HEK293 (cell line): ENCODE data around the gene RBMS1.

Experiments
- CTCF ChIA-PET: fragments of 350-600 bp; formaldehyde crosslinking; extraction: SDS; loops from one replicate; lab custom pipeline; 2021; ENCODE audit warnings: antibody characterized with exemption; lab: Yijun Ruan, JAX
- POLR2A ChIA-PET: fragments of 300-600 bp; formaldehyde crosslinking; extraction: SDS; loops from one replicate; lab custom pipeline; 2020; ENCODE audit warnings: antibody characterized with exemption, inconsistent platforms; lab: Yijun Ruan, JAX
- H3K27ac ChIP-seq: fragments of 200-500 bp; sonication (Bioruptor generic); 2 replicates; pipeline ENCODE4 v1.5.1; 2014; ENCODE audit warnings: low read depth, low read length, control low read depth, inconsistent platforms; ENCODE audit errors: extremely low read depth
- H3K36me3 ChIP-seq, 2 experiments: fragments of 200-500 bp in 1 of 2; sonication (Bioruptor generic) in 1 of 2; 1 replicate in 1 of 2; 2 replicates in 1 of 2; pipeline ENCODE4 v1.5.1; 2014 to 2017; ENCODE audit warnings: inconsistent platforms in 2 of 2, low read length in 2 of 2; ENCODE audit not compliant: control insufficient read depth in 2 of 2, insufficient read depth in 1 of 2
- H3K4me1 ChIP-seq: fragments of 200-500 bp; sonication (Bioruptor generic); 2 replicates; pipeline ENCODE4 v1.5.1; 2014; ENCODE audit warnings: mild to moderate bottlenecking, low read length, inconsistent platforms; ENCODE audit not compliant: control insufficient read depth, insufficient read depth
- H3K4me3 ChIP-seq: 2 replicates; pipeline ENCODE4 v1.5.1; 2011; ENCODE audit warnings: low read depth, mild to moderate bottlenecking, control low read depth, low read length, moderate library complexity
- H3K9me3 ChIP-seq: fragments of 200-500 bp; sonication (Bioruptor generic); 2 replicates; pipeline ENCODE4 v1.5.1; 2014; ENCODE audit warnings: low read depth, low read length, inconsistent platforms; ENCODE audit not compliant: control insufficient read depth, insufficient read depth
- HIC1 ChIP-seq: fragments of 450-650 bp; formaldehyde crosslinking; IDR thresholded peaks from 2 replicates; pipeline ENCODE4 v1.5.1; 2016; ENCODE audit warnings: missing biosample characterization, missing genetic modification characterization
- SP7 ChIP-seq: fragments of 450-650 bp; formaldehyde crosslinking; IDR thresholded peaks from 2 replicates; pipeline ENCODE4 v1.5.1; 2016; ENCODE audit warnings: missing biosample characterization, missing genetic modification characterization
- ZNF112 ChIP-seq: fragments of 450-650 bp; formaldehyde crosslinking; IDR thresholded peaks from 2 replicates; pipeline ENCODE4 v1.5.0; 2017; ENCODE audit warnings: missing biosample characterization, missing genetic modification characterization
- ZNF169 ChIP-seq: fragments of 450-650 bp; formaldehyde crosslinking; IDR thresholded peaks from 2 replicates; pipeline ENCODE4 v1.5.1; 2016; ENCODE audit warnings: missing biosample characterization, missing genetic modification characterization
- ZNF341 ChIP-seq: fragments of 450-650 bp; formaldehyde crosslinking; IDR thresholded peaks from 2 replicates; pipeline ENCODE4; 2016; ENCODE audit warnings: low read depth, missing biosample characterization, missing genetic modification characterization
- ZNF521 ChIP-seq: fragments of 450-650 bp; formaldehyde crosslinking; IDR thresholded peaks from 2 replicates; pipeline ENCODE4 v1.5.1; 2017; ENCODE audit warnings: missing biosample characterization, mild to moderate bottlenecking, missing genetic modification characterization
- ZNF624 ChIP-seq: fragments of 450-650 bp; formaldehyde crosslinking; IDR thresholded peaks from 2 replicates; pipeline ENCODE4 v1.5.1; 2017; ENCODE audit warnings: missing biosample characterization, missing genetic modification characterization
- ZNF626 ChIP-seq: fragments of 450-650 bp; sonication (Bioruptor Pico); formaldehyde crosslinking; IDR thresholded peaks from 2 replicates; pipeline ENCODE4 v1.5.1; 2018; ENCODE audit warnings: missing biosample characterization, missing genetic modification characterization, inconsistent platforms
- ZSCAN23 ChIP-seq: fragments of 450-650 bp; formaldehyde crosslinking; IDR thresholded peaks from 2 replicates; pipeline ENCODE4 v1.5.1; 2016; ENCODE audit warnings: missing biosample characterization, missing genetic modification characterization
- TF ChIP-seq, protein P1 (sequence below): fragments of 450-650 bp; formaldehyde crosslinking; IDR thresholded peaks from 2 replicates; pipeline ENCODE4 v1.5.1; 2016; ENCODE audit warnings: missing biosample characterization, missing genetic modification characterization
- TF ChIP-seq, protein P2 (sequence below): IDR thresholded peaks from 2 replicates; pipeline ENCODE4 v1.6.1; 2011; ENCODE audit warnings: mild to moderate bottlenecking, low read depth, low read length, borderline replicate concordance
- TF ChIP-seq, protein P3 (sequence below): fragments of 450-650 bp; formaldehyde crosslinking; IDR thresholded peaks from 2 replicates; pipeline ENCODE4 v1.5.1; 2016; ENCODE audit warnings: missing biosample characterization, missing genetic modification characterization, low read depth

RBMS1 gene

DNA sequence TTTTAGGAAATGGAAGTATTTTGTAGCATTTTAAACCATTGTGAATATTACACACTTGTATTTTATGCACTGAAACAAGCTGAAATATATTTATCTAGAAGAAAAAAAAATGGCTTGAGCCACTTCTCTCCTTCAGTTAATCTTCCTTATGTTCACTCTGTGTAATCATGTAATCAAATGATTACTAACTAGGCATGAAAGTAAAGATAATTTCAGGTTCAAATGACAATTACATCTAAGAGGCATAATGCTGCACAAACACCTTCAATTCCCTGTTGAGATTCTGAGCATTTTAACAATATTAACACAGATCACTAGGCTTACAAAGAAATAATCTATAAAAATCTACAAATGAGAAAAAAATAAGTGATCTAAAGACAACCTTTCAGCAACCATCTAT is 173.9 kb downstream of the RBMS1 start:
- no peaks in the 10 kb centered on the region for H3K9me3 ChIP-seq
- no peak overlapping the region for H3K27ac ChIP-seq
- no peaks in the 10 kb centered on the region for H3K36me3 ChIP-seq
- POLR2A ChIA-PET: no interaction called here
- H3K4me3 ChIP-seq: no peak overlapping the region
- no peaks in the 10 kb centered on the region for H3K4me1 ChIP-seq
- CTCF ChIA-PET: interaction anchor here (1.4 kb wide), 1 partner anchor 675 kb away, joined by 3 read pairs; no protein-coding TSS in a partner anchor
- no peak for TF ChIP-seq HIC1
- peak; percentile 90 for TF ChIP-seq SP7

GRCh38 chr2:160318218-160318617 is 175.4 kb downstream of the RBMS1 start:
- ChIA-PET POLR2A (no interaction called here), CTCF (interaction anchor here (0.7 to 1.6 kb wide), 2 partner anchors 29 to 175 kb away, joined by 3 to 4 read pairs; no protein-coding TSS in a partner anchor)
- no peaks in the 10 kb centered on the region for H3K4me1 ChIP-seq

DNA sequence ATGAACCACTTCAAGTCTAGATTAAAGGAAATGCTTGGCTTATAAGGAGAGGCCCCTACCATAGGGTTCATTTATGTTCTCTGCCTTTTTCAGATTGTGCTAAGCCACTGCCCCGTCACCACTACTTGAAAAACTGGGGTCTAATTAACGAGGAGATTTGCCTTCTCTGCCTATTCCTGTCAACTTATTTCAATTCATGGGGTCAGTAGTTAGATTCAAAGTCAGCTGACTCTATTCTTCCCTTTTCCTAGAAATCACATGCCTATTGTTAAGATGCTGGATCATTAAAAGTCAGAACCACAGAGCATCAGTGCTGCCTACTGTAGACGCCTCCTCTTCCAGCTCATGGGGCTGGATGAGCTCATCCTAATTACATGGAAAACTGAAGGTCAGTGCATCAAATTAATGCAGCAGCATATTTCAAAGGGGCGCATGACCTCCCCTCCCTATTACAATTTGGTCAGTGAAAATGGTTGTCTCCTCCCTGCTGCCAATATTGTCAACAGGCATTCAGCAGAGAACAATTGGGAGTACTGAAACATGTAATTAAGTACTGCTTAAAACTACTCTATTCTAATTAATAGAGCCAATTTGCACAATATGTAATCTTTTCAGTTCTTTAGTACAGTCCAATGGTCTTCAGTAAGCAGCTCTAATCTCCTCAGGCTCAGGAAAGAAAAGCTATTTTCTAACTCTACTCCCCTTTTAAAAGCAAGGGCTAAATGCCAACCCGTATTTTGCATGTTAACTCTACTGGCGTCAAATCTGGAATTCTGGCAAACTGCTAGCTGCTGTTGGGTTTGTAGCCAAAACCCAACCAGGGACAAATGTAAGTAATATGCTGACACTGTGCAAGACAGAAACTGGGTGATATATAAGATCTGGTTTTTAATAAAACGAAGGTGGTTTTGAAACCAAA is 176.2 kb downstream of the RBMS1 start:
- POLR2A ChIA-PET: no interaction called here
- TF ChIP-seq SP7: 0 out of 2 replicates have a peak, but pooled peaks have one; percentile 46
- TF ChIP-seq ZNF169 (tag by site-specific recombination): no peak
- Histone ChIP-seq H3K9me3 (no peaks in the 10 kb centered on the region), H3K27ac (no peak overlapping the region), H3K36me3 (peaks cover 0 to 3% of the 10 kb centered on the region in 2 experiments; a peak in 1 of 3 replicates), H3K4me3 (no peak overlapping the region), H3K4me1 (no peaks in the 10 kb centered on the region)
- CTCF ChIA-PET: interaction anchor here (0.7 to 1.6 kb wide), 2 partner anchors 28 to 174 kb away, joined by 3 to 4 read pairs; no protein-coding TSS in a partner anchor

More at GRCh38 chr2:160318218-160318617, 175.4 kb downstream of the RBMS1 start:
- TF ChIP-seq ZNF626 (tag by site-specific recombination) (no peak), ZNF521 (no peak), ZNF624 (no peak), ZNF341 (tag by site-specific recombination) (no peak), ZNF112 (tag by site-specific recombination) (no peak), ZSCAN23 (tag by site-specific recombination) (no peak)
- TF ChIP-seq, protein P1, sequence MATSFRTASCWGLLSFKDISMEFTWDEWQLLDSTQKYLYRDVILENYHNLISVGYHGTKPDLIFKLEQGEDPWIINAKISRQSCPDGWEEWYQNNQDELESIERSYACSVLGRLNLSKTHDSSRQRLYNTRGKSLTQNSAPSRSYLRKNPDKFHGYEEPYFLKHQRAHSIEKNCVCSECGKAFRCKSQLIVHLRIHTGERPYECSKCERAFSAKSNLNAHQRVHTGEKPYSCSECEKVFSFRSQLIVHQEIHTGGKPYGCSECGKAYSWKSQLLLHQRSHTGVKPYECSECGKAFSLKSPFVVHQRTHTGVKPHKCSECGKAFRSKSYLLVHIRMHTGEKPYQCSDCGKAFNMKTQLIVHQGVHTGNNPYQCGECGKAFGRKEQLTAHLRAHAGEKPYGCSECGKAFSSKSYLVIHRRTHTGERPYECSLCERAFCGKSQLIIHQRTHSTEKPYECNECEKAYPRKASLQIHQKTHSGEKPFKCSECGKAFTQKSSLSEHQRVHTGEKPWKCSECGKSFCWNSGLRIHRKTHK (tag by site-specific recombination): no peak
- TF ChIP-seq, protein P2, sequence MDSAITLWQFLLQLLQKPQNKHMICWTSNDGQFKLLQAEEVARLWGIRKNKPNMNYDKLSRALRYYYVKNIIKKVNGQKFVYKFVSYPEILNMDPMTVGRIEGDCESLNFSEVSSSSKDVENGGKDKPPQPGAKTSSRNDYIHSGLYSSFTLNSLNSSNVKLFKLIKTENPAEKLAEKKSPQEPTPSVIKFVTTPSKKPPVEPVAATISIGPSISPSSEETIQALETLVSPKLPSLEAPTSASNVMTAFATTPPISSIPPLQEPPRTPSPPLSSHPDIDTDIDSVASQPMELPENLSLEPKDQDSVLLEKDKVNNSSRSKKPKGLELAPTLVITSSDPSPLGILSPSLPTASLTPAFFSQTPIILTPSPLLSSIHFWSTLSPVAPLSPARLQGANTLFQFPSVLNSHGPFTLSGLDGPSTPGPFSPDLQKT: no peak
- TF ChIP-seq, protein P3, sequence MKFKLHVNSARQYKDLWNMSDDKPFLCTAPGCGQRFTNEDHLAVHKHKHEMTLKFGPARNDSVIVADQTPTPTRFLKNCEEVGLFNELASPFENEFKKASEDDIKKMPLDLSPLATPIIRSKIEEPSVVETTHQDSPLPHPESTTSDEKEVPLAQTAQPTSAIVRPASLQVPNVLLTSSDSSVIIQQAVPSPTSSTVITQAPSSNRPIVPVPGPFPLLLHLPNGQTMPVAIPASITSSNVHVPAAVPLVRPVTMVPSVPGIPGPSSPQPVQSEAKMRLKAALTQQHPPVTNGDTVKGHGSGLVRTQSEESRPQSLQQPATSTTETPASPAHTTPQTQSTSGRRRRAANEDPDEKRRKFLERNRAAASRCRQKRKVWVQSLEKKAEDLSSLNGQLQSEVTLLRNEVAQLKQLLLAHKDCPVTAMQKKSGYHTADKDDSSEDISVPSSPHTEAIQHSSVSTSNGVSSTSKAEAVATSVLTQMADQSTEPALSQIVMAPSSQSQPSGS (tag by site-specific recombination): no peak
- TF ChIP-seq, all 188 proteins: peak for 0
- no peak overlapping the region for H3K4me3 ChIP-seq
- H3K27ac ChIP-seq: no peak overlapping the region
- no peaks in the 10 kb centered on the region for H3K36me3 ChIP-seq
- no peaks in the 10 kb centered on the region for H3K9me3 ChIP-seq
